GM20431 (cell line): Measurements from ENCODE around the gene INPP5K.
"Not testable (repeated sequence)": the region's sequence is repeated elsewhere in the genome, so short reads cannot be mapped to it uniquely, and the experiment has no call there.

Source experiments
- in situ Hi-C: fragments of 300-500 bp; cut with MseI, MboI; formaldehyde crosslinking; loops from one replicate; pipeline ENCODE4 v1.15.0; 2020; ENCODE audit warnings: low sequenced_read_pairs; ENCODE audit not compliant: unreplicated experiment

Gene INPP5K

DNA sequence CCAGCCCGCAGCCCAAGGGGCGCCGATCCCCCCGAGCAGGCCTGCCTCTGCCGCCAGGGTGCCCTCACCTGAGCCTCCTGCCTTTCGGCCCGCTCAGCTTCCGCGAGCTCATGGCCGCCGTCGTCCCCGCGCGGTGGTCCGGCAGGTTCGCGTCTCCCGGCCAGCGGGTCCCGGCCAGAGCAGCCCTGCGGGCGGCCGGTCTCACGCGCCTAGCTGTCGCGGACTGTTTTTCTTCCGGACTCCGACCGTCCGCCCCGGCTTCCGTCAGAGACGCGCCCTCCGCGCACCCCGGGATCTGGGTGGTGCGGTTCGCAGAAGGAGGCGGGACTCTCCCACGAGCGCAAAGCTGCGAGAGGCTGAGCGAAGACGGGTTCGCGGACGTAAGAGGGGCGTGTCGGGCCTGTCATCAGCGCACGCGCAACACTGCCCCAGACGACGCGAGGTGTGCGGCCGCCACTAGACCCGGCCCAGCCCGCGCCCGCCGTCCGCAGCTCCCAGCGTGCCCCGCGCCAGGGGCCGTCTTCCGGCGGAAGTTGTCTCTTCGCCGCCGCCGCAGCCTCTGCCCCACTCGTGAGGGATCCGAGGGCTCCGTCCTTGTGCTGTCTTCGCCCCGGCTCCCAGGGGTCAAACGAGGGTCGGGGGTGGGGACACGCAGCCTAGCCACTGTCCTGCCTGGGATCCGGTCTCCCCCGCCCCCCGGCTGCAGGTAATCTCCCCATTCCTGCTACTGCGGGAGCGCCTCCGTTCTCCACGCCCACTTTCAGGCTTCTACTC lies at the start of gene INPP5K:
Gene INPP5K (minus strand): TSS at position 225 of the 774 bp plus-strand sequence. CDS start 113 bp downstream, at position 112.
- in situ Hi-C loops = loop anchor here (25.0 kb wide), 2 partner anchors 154 to 254 kb away; partner anchors contain the start of gene BHLHA9

DNA sequence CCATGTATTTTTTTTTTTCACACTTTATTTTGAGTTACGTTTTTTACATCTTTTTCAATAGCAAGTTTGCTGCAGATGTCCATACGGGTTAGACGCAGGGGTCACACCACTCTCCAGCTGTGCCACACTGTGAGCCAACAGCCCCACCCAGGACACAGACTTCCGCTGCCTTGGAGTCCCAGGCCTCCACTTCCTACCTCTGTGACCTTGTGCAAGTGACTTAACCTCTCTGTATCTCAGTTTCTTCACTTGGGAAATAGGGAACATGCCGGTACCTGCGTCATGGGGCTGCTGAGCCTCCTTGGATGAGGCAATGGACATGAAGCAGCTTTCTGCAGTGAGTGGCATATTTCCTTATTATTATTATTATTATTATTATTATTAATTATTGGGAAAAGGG lies 49.5 kb upstream of the INPP5K start:
- in situ Hi-C loops = no loop called here

- in situ Hi-C loops = no loop called here
These were observed 47.6 kb upstream of the INPP5K start for GRCh38 chr17:1563786-1564613.

GRCh38 chr17:1563471-1563785 lies 47.0 kb upstream of the INPP5K start:
- in situ Hi-C loops = not testable (repeated sequence)

- in situ Hi-C loops = no loop called here
These were observed 45.8 kb upstream of the INPP5K start for GRCh38 chr17:1562176-1562643.

DNA sequence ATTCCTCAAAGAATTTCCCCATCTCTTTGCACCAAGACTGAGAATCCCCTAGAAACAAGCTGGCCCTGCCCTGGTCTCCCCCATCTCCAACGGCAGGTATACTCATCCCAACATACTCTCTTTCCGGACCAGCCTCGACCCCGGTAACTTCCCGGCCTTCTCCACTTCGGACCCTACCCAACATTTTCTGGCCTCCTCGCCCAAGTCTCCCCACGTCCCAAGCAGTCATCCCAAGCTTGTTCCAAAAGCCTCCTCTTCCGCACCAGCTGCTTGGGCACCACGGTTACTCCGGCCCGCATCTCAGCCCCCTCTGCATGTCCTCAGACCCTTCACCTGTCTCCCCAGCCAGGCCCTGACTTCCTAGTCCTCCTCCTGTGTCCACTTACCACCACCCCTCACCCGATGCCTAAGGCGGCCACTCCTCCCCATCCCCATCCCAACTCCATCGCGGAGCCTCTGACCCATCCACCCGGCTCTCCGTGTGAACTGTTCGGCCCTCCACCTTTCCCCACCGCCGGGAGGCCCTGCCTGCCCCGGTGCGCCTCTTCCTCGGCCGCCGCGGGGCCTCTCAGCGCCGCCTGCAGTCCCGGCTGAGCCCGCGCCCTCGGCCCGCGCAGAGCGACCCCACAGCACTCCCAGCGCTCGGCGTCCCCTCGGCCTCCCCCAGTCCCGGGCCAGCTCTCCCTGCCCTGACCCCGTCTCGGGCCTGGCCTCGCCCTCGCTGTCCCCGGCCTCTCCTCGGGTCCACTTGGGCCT lies 45.2 kb upstream of the INPP5K start:
- in situ Hi-C loops = no loop called here

GRCh38 chr17:1560858-1561355 lies 44.5 kb upstream of the INPP5K start:
- in situ Hi-C loops = no loop called here

GRCh38 chr17:1560101-1560857 lies 43.9 kb upstream of the INPP5K start:
- in situ Hi-C loops = no loop called here

DNA sequence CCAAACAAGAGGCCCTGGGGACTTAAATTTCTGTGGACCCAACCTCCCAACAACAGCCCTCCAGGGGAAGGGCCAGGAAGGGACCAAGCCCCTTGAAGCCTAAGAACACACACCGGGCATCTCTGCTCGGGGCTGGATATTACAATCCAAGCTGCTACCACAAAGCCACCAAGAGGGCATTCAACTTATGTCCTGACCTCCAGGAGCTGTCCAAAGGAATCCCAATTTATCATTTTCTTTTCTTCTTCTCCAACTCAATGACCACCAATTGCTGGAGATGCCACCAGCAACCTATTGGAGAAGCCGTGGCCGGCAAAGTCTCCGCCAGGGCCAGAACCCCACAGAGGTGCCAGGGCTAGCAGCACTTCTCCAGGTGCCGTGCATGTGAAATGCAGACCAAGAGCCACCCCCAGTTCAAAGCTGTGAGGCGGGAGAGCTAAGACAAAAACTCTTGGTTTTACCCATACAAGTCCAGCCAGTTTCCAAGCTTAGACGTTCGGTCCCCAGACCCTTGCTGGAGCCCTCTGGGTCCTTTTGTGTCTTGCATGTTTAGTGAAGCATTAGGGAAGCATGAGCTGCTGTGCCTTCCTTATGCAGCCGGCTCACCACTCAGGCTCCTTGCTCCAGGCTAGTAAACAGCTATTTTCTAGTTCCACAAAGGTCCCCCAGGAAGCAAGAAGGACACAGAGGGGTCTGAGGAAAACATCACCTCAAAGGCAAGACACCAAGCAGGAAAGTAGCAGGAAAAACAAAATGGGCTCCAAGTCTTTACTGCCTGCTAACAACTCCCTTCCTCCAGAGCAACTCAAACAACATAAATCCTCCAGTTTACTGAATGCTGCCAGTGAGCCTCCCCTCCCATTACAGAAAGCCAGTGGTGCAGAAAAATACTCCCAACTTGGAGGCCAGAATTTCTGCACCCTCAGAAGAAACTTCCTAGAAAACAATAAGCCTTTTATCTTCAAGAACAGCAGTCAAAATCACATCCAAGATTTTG lies 42.9 kb upstream of the INPP5K start:
- in situ Hi-C loops = no loop called here

GRCh38 chr17:1558401-1558800 lies 42.0 kb upstream of the INPP5K start:
- in situ Hi-C loops = no loop called here

GRCh38 chr17:1557355-1558095 lies 41.1 kb upstream of the INPP5K start:
- in situ Hi-C loops = no loop called here

- in situ Hi-C loops = no loop called here
These were observed 39.4 kb upstream of the INPP5K start for GRCh38 chr17:1555651-1556471.

GRCh38 chr17:1554751-1555540 lies 38.5 kb upstream of the INPP5K start:
- in situ Hi-C loops = no loop called here

- in situ Hi-C loops = no loop called here
These were observed 37.2 kb upstream of the INPP5K start for GRCh38 chr17:1553354-1554266.

DNA sequence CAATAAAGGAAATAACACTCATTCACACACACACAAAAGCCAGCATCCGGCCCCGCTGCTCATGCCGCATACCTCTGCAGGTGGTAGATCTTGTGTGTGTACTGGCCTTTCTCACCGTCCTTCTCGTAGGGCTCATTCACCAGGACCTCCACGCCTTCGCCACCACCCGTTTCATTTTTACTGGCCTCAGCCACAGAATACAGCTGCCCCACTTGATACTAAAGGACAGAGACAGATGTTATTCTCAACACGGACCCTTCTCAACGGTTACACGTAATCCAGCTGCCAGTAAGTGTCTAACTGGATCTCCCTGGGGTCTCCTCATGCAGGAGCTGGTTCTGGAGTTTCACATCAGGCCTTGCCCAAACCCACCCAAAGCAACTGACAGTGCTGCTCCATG lies 36.5 kb upstream of the INPP5K start:
- in situ Hi-C loops = no loop called here
